ENCODE measurements around the gene CKAP2L.

The CKAP2L gene

DNA sequence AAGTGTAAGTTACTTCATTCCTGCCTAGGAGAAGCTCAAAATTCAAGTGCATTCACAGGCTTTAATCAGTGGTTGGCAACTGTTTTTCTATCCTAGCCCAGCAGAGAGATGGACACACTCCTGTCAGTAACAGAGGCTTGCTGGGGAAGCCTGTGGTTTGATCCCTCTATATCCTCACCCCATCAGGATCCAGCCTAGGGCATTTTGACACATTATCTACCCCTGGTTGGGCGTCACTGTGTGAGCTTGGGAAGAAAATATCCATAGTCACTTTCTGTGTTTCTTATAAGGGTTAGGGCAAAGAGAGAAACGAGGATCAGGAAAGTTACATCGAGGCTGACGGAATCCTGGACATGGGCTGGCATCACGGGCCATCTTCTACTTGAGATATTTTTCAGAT lies 33.6 kb downstream of the CKAP2L start:
- Histone ChIP-seq H3K9me3 (replicated peaks; ENCODE audit: insufficient read depth, low read length) (no peaks in the 10 kb centered on the region), H3K27me3 (replicated peaks; ENCODE audit: insufficient read depth, low read length) (peaks cover 6% of the 10 kb centered on the region; the same call in 1 of the 2 replicates), H2AFZ (ENCODE audit: low read length) (no peak overlapping the region), H4K20me1 (ENCODE audit: insufficient read depth, low read length) (no peaks in the 10 kb centered on the region), H3F3A (ENCODE audit: insufficient read depth, low read length) (no peaks in the 10 kb centered on the region), H3K27ac (ENCODE audit: low read length) (no peak overlapping the region), H3K9me2 (replicated peaks; ENCODE audit: insufficient read depth, low read length) (no peaks in the 10 kb centered on the region), H3K4me1 (ENCODE audit: low read length) (no peaks in the 10 kb centered on the region), H3K36me3 (replicated peaks; ENCODE audit: insufficient read depth, low read length) (no peaks in the 10 kb centered on the region), H3K4me3 (ENCODE audit: low read length) (no peak overlapping the region), H3K4me2 (ENCODE audit: low read depth, low read length) (no peak overlapping the region), H3K79me2 (ENCODE audit: low read length) (no peaks in the 10 kb centered on the region), H3K9ac (ENCODE audit: low read length) (no peak overlapping the region)
- no peak for DNase-seq
- TF ChIP-seq EZH2 (optimal IDR thresholded peaks at IDR 0.05; ENCODE audit: low read depth, low read length) (no peak), EZH2phosphoT487 (IDR thresholded peaks at IDR 0.05; ENCODE audit: low read length) (no peak)
- TF ChIP-seq, protein P1, sequence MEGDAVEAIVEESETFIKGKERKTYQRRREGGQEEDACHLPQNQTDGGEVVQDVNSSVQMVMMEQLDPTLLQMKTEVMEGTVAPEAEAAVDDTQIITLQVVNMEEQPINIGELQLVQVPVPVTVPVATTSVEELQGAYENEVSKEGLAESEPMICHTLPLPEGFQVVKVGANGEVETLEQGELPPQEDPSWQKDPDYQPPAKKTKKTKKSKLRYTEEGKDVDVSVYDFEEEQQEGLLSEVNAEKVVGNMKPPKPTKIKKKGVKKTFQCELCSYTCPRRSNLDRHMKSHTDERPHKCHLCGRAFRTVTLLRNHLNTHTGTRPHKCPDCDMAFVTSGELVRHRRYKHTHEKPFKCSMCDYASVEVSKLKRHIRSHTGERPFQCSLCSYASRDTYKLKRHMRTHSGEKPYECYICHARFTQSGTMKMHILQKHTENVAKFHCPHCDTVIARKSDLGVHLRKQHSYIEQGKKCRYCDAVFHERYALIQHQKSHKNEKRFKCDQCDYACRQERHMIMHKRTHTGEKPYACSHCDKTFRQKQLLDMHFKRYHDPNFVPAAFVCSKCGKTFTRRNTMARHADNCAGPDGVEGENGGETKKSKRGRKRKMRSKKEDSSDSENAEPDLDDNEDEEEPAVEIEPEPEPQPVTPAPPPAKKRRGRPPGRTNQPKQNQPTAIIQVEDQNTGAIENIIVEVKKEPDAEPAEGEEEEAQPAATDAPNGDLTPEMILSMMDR (IDR thresholded peaks at IDR 0.05; ENCODE audit: low read length), result no peak

DNA sequence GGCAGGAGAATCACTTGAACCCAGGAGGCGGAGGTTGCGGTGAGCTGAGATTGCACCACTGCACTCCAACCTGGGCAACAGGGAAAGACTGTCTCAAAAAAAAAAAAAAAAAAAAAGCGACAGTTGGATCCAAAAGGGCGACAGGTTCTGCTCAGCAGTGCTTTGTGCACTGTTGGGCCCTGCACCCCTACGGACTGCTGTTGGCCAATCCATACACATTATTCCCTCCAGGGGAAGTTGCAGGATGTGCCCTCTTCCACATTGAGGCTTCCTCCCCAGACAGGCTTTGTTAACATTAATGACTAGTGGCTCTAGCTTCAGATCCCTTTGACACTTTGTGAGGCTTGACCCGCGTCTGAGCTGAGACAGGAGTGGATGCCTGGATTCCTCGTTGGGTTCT lies 34.2 kb downstream of the CKAP2L start:
- no peak for DNase-seq
- Histone ChIP-seq H3F3A (ENCODE audit: insufficient read depth, low read length) (no peaks in the 10 kb centered on the region), H3K4me2 (ENCODE audit: low read depth, low read length) (no peak overlapping the region)

DNA sequence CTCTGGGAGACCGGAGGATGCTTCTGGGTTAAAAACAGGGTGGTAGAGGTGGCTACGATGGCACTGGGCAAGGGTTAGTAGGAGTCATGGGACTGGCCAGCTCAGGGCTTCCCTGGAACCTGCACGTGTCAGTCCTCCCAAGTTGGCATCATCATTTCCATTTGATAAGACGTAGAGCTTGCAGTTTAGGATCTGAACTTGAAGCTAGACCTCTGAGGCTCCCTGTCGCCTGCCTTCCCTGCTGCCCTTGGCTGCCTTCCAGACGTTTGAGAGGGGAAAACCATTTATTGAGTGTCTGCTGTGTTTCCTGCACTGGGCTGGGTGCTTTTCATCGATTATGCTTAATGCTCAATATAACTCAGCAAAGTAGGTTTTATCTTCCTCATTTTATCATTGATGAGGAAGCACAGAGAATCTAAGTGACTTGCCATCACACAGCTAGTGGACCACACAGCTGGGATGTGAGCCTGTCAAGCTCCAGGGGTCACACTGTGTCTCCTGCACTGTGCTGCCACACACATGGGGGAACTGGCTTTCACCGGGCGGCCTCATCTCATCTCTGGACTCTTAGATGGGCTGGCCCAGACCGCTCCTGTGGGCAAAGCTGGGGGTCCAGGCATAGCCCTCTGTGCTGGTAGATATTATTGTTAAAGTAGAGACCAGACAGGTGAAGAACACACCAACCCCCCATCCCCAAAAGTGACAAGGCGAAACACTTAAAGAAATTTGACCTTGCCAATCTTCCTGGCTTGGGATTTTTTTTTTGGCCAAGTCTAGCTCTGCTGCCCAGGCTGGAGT lies 35.8 kb downstream of the CKAP2L start:
- DNase-seq, result no peak
- no peaks in the 10 kb centered on the region for H3K36me3 ChIP-seq (replicated peaks; ENCODE audit: insufficient read depth, low read length)
- no peak overlapping the region for H3K27ac ChIP-seq (ENCODE audit: low read length)
- H3F3A ChIP-seq (ENCODE audit: insufficient read depth, low read length), result no peaks in the 10 kb centered on the region
- no peaks in the 10 kb centered on the region for H3K79me2 ChIP-seq (ENCODE audit: low read length)
- no peaks in the 10 kb centered on the region for H4K20me1 ChIP-seq (ENCODE audit: insufficient read depth, low read length)
- H3K9me2 ChIP-seq (replicated peaks; ENCODE audit: insufficient read depth, low read length), result no peaks in the 10 kb centered on the region
- no peaks in the 10 kb centered on the region for H3K4me1 ChIP-seq (ENCODE audit: low read length)
- no peak overlapping the region for H3K4me3 ChIP-seq (ENCODE audit: low read length)
- H3K9me3 ChIP-seq (replicated peaks; ENCODE audit: insufficient read depth, low read length), result no peaks in the 10 kb centered on the region
- no peak overlapping the region for H3K9ac ChIP-seq (ENCODE audit: low read length)
- H2AFZ ChIP-seq (ENCODE audit: low read length), result no peak overlapping the region
- H3K4me2 ChIP-seq (ENCODE audit: low read depth, low read length), result no peak overlapping the region
- TF ChIP-seq EZH2phosphoT487 (IDR thresholded peaks at IDR 0.05; ENCODE audit: low read length) (no peak), EZH2 (optimal IDR thresholded peaks at IDR 0.05; ENCODE audit: low read depth, low read length) (no peak)
- TF ChIP-seq, protein P1 (IDR thresholded peaks at IDR 0.05; ENCODE audit: low read length), result no peak
- peaks cover 6% of the 10 kb centered on the region; the same call in 1 of the 2 replicates for H3K27me3 ChIP-seq (replicated peaks; ENCODE audit: insufficient read depth, low read length)

More for the DNA sequence above, 34.2 kb downstream of the CKAP2L start:
- TF ChIP-seq EZH2phosphoT487 (IDR thresholded peaks at IDR 0.05; ENCODE audit: low read length) (no peak), EZH2 (optimal IDR thresholded peaks at IDR 0.05; ENCODE audit: low read depth, low read length) (no peak)
- TF ChIP-seq, protein P1 (IDR thresholded peaks at IDR 0.05; ENCODE audit: low read length), result no peak
- Histone ChIP-seq H2AFZ (ENCODE audit: low read length) (no peak overlapping the region), H3K9me3 (replicated peaks; ENCODE audit: insufficient read depth, low read length) (no peaks in the 10 kb centered on the region), H3K79me2 (ENCODE audit: low read length) (no peaks in the 10 kb centered on the region), H3K27me3 (replicated peaks; ENCODE audit: insufficient read depth, low read length) (peaks cover 6% of the 10 kb centered on the region; the same call in 1 of the 2 replicates), H3K36me3 (replicated peaks; ENCODE audit: insufficient read depth, low read length) (no peaks in the 10 kb centered on the region), H3K9ac (ENCODE audit: low read length) (no peak overlapping the region), H3K9me2 (replicated peaks; ENCODE audit: insufficient read depth, low read length) (no peaks in the 10 kb centered on the region), H3K4me3 (ENCODE audit: low read length) (no peak overlapping the region), H3K4me1 (ENCODE audit: low read length) (no peaks in the 10 kb centered on the region), H3K27ac (ENCODE audit: low read length) (no peak overlapping the region), H4K20me1 (ENCODE audit: insufficient read depth, low read length) (no peaks in the 10 kb centered on the region)

Data from MM.1S (cell line).